ENCODE results near the gene TUFT1.

The TUFT1 gene

GRCh38 chr1:151562661-151563060 lies 22.6 kb downstream of the TUFT1 start:
- H3K4me3 ChIP-seq (ENCODE audit: low read length): no peak overlapping the region
- no peak for TF ChIP-seq CTCF (conservative IDR thresholded peaks at IDR 0.05; ENCODE audit: low read length)
- peak; percentile 35 for DNase-seq (ENCODE audit: low read depth)

GRCh38 chr1:151563376-151563775 lies 23.3 kb downstream of the TUFT1 start:
- H3K4me3 ChIP-seq (ENCODE audit: low read length): no peak overlapping the region
- DNase-seq (ENCODE audit: low read depth): no peak

GRCh38 chr1:151565502-151566189 lies 25.5 kb downstream of the TUFT1 start:
- no peak for TF ChIP-seq CTCF (conservative IDR thresholded peaks at IDR 0.05; ENCODE audit: low read length)
- no peak for DNase-seq (ENCODE audit: low read depth)
- no peak overlapping the region for H3K4me3 ChIP-seq (ENCODE audit: low read length)

More at GRCh38 chr1:151563376-151563775, 23.3 kb downstream of the TUFT1 start:
- no peak for TF ChIP-seq CTCF (conservative IDR thresholded peaks at IDR 0.05; ENCODE audit: low read length)

GRCh38 chr1:151568626-151569088 lies 28.5 kb downstream of the TUFT1 start:
- H3K4me3 ChIP-seq (ENCODE audit: low read length): no peak overlapping the region
- no peak for TF ChIP-seq CTCF (conservative IDR thresholded peaks at IDR 0.05; ENCODE audit: low read length)
- no peak for DNase-seq (ENCODE audit: low read depth)

GRCh38 chr1:151570819-151571218 lies 30.7 kb downstream of the TUFT1 start:
- DNase-seq (ENCODE audit: low read depth): no peak
- H3K4me3 ChIP-seq (ENCODE audit: low read length): no peak overlapping the region
- TF ChIP-seq CTCF (conservative IDR thresholded peaks at IDR 0.05; ENCODE audit: low read length): no peak

GRCh38 chr1:151574575-151575529 lies 34.7 kb downstream of the TUFT1 start:
- no peak for TF ChIP-seq CTCF (conservative IDR thresholded peaks at IDR 0.05; ENCODE audit: low read length)
- H3K4me3 ChIP-seq (ENCODE audit: low read length): no peak overlapping the region
- peak; percentile 70 for DNase-seq (ENCODE audit: low read depth)

All from AG10803 (cell line).